Femur (tissue), 1 donor: ENCODE results near the gene DSCAML1.
"Not testable (repeated sequence)": the region's sequence is repeated elsewhere in the genome, so short reads cannot be mapped to it uniquely, and the experiment has no call there.

Source experiments
- DNase-seq: peaks from one replicate; pipeline ENCODE4 v3.0.0-alpha.2; 2017

The DSCAML1 gene

DNA sequence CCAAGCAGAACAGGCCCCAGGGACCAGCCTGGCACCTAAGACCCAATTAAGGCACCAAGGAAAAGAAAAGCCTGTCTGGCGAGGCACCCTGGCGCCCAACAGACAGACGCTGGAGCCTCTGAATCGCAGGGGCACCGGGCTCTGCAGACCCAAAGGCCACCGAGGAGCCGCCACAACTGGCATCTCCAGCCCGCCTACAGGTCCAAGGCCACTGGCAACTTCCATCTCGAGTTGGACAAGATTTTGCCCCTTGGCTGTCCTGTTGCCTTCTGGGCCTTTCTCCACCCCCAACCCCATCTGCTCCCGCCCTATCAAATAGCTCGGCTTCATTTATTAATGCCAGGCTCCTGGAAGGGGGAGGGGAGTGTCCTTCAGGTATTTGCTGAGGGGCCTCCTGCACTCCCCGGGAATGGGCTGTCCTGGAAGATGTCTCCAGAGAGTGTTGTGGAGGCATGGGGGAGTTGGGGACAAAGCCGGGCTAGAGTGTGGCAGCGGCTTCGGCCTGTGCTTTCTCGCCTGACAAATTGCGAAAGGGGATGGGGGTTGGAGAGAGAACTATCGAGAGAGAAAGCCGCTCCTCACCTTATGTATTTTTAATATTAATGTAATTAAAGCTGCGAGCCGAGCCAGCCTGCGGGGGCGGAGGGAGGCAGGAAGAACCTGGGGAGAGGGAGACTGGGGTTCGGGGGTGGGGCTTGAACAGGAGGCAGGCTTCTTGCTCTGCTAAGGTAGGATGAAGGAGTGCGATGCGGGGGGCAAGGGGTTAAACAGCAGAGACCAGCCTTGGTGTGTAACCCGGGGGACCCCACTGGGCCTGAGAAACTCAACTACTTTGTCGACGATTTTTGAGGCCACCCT is 2.0 kb downstream of the DSCAML1 start:
- DNase-seq, result no peak

DNA sequence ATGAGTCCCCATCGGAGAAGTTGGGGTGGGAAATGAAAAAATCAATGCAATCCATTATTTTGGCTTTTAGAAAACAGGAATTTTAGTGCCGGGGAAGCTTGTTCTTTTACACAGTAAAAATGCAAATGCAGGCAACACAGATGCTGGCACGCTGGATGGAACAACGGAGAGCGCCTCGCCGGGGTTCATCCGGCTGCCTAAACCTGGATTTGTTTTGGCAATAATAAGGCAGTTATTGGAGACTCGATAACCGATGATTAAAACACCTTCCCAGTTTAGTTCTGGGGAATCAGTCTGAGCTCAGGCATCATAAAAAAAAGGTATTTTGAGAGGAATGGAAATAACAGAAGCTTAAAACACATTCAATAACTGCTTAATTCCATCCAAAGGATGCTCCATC is 2.9 kb downstream of the DSCAML1 start:
- no peak for DNase-seq

GRCh38 chr11:117793583-117793982 is 3.4 kb downstream of the DSCAML1 start:
- DNase-seq, result no peak

DNA sequence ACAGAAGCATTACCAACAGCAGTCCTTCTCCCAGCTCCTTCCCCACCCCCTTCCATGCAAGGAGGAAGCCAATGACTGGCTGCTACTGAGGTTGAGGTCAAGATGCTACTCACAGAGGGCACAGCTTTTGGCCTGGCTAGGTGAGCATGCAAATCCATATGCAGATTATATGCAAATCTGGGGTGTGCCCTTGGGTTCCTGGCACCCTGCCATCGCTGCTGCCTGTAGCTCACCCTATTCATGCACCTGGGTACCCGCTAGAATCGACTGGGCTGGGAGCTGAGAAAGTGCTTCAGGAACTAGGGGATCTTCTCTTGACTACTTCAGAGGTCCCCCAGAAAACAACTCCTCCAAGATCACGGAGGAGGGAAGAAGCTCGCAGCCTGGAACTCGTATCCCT is 4.0 kb downstream of the DSCAML1 start:
- no peak for DNase-seq

DNA sequence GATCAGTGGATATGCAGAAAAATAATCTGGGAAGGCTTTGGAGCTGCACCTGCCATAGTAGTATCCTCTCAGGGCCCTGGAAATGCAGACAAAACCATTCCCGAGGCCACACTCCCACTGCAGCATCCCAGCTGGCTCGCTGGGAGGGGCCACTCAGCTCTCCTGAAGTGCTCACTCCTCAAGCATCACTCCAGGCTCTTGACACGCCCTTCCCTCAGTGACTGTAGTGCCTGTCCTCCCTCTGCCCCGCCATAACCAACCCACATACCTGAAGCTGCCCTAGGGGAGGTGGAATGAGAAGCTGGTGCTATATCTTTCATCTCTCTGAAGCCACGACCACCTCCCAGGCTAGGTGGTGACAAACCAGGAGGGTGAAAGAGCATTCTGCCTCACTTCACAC is 4.8 kb downstream of the DSCAML1 start:
- no peak for DNase-seq

- DNase-seq, result no peak
Measured at GRCh38 chr11:117790279-117790678, 6.7 kb downstream of the DSCAML1 start.

DNA sequence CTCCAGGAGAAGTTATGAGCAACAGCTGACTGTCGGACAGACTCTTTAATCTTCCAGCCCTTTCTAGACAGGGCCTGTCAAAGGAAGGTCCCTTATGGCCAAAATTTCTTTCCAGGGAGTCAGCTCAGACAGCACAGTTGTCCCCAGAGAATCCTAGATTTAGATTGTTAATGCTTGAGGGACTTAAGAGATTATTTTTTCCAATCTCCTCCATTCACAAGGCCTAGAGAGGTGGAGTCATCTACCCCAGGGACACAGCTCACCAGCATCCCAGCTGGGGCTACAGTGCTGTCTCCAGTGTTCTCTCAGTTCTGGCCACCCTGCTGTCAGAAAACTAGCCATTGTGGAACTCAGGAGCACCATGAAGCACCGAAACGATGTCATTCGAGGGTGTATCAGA is 7.8 kb downstream of the DSCAML1 start:
- no peak for DNase-seq

GRCh38 chr11:117786135-117786870 is 10.7 kb downstream of the DSCAML1 start:
- DNase-seq, result no peak

- DNase-seq, result no peak
Measured at GRCh38 chr11:117782101-117782500, 14.9 kb downstream of the DSCAML1 start.

DNA sequence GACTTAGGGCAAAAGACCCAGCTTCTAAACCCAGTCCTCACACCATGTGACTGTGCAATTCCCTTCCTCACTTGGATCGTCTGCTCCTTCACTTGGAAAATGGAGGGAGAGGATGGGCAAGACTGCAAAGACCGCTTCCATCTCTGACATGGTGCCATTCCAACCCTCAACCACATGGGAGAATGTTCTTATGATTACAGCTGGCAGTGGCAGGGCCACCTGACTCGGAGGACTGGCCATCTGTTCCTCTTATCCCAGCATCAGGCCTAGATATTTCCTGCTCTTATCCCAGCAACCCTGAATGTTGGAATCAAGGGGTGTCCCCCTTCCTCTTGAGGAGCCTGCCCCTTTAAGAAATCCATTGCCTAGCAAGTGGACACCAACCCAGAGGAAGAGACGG is 15.4 kb downstream of the DSCAML1 start:
- no peak for DNase-seq

GRCh38 chr11:117780456-117780855 is 16.6 kb downstream of the DSCAML1 start:
- no peak for DNase-seq

DNA sequence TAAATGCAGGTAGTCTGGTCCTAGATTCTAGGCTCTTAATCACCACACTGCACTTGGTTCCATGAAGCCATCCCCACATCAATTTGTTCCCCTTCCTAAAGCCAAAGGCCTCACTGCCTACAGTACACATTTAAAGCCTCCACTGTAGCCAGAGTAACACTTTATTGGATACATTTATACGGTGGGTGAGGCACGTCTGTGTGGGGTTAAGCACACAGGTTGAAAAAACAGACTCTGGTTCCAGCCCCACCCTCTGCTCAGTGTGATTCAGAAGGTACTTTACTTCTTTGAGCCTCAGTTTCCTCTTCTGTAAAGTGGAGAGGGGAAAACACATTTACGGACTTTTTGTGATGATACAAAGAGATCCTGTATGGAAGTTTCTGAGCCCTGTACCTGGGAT is 22.5 kb downstream of the DSCAML1 start:
- DNase-seq, result no peak

- DNase-seq, result no peak
Measured at GRCh38 chr11:117772360-117772759, 24.7 kb downstream of the DSCAML1 start.

DNA sequence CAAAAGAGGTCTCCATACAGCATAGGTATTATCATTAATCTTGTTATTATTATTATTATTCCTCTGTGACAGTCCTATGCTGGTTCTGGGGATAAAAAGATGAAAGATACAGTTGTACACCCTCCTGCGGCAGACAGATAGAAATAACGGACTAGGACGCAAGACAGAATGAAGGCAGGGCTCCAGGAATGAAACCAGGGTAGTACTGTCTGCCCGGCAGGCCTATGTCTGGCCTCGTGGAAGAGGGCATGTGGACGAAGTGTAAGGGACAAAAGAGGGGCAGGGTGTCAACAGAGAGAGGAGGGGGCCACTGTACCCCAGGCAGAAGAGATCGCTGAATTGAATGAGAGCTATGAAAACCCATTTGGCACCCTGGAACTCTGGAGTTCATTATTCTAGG is 25.2 kb downstream of the DSCAML1 start:
- no peak for DNase-seq

DNA sequence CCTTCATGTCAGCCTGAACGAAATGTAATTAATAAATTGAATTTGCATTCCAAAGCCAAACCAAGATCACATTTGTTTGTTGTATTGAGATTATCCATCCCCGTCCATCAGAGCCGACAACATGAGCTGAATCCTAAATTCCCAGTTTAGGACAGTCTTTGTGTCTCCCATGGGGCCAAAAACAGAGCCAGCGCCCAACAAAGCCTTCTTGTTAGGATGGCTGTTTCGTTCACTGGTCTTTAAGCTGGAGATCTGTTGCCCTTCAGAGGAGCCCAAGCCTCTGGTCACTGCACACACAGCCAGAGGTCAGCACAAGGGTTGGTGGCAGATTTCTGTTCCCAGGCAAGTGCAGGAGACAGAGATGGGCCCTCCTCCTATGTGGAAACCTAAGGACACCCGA is 25.8 kb downstream of the DSCAML1 start:
- DNase-seq, result no peak

DNA sequence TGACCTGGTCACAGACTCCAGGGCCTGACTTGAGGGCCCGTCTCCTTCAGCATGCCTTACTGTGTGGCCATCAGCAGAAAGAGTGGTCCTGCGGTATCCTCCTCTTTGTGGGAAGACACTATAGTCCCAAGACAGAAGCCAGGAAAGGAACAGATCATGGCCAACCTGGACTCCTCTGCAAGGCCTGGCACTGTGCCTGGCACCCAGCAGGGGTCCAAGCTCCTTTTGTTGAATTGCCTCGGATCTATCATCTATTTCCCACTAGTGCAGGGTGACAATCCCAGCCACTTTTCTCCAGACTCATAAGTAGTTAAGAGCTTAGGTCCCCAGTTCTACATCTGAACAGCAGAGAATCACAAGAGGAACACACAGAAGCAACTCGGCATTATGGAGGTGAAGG is 27.0 kb downstream of the DSCAML1 start:
- DNase-seq, result no peak

- no peak for DNase-seq
Measured at GRCh38 chr11:117769533-117769932, 27.5 kb downstream of the DSCAML1 start.

- no peak for DNase-seq
Measured at GRCh38 chr11:117768506-117768905, 28.5 kb downstream of the DSCAML1 start.

DNA sequence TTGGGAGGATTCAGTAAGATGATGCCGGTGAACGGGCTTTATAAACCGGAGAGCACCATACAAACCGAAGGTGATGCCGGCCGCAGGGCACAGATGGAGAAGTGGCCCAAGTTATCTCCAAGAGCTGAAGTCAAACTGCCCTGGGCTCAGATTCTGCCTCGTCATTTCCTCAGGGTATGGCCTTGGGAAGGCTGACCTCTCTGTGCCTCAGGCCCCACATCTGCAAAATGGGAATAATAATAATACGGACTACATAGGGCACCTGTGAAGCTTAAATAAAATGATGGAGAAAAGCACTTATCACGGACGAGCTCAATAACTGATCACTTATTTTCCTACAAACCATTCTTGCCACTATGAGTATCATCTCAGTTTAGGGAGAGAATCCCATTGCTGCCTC is 29.9 kb downstream of the DSCAML1 start:
- DNase-seq, result no peak

GRCh38 chr11:117766576-117766975 is 30.4 kb downstream of the DSCAML1 start:
- no peak for DNase-seq

- DNase-seq, result no peak
Measured at GRCh38 chr11:117766026-117766425, 31.0 kb downstream of the DSCAML1 start.

DNA sequence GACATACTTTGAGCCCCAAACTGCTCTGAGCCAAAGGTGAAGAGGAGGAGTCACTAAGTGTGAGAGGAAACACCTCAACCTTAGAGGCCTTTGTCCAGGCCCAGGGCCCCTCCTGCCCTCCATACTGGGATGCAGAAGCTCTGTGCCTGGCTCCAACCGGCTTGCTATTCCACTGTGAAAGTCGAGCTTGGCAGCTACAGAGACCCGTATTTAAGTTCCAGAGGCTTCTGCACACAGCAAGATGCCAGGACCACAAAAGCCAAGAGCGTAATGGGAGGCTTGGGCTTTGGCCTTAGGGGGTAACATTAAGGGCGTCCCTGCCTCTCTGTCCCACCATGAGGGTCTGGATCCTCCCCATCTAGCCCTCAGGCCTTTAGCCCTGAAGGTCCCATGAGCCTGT is 31.9 kb downstream of the DSCAML1 start:
- DNase-seq, result no peak

DNA sequence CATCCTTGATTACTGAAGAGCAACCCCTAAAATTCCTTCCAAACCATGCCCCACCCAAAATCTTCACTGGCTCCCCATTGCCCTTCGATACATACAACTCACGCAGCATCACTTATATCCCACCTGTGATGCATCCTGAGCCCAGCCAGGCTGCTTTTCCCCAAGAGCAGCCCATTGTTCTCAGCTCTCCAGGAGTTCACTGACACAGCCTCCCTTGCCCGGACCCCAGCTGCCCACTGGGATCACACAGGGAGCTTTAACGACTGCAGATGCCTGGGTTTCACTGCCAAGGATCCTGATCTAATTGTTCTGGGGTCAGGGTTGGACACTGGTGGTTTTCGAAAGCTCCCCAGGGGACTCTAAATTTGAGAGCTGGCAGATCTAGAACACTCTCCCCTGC is 33.6 kb downstream of the DSCAML1 start:
- DNase-seq, result not testable (repeated sequence)

GRCh38 chr11:117761993-117762392 is 35.0 kb downstream of the DSCAML1 start:
- DNase-seq, result no peak
